H1 (cell line): ENCODE results near the gene EXD1. TPM values are rescaled to one million over a fixed set of nuclear protein-coding genes. Genes with fewer than 3 reads are reported as not detected.

Experiments used
- CTCF ChIA-PET: fragments of 300-600 bp; sonication (Branson Sonifier 250); formaldehyde crosslinking; loops from one replicate; lab custom pipeline; 2021; ENCODE audit not compliant: partially characterized antibody; lab: Charles Lee
- POLR2A ChIA-PET: fragments of 300-600 bp; sonication (Branson Sonifier 250); formaldehyde crosslinking; loops from one replicate; lab custom pipeline; 2021; ENCODE audit warnings: inconsistent platforms; ENCODE audit not compliant: partially characterized antibody; lab: Charles Lee
- DNase-seq, 2 experiments: peaks; one replicate each; pipeline versions ENCODE4 v3.0.0 to v3.0.0-alpha.2; 2010 to 2022; ENCODE audit warnings: low spot score in 2 of 2, low read depth in 1 of 2, mixed read lengths in 1 of 2
- FAIRE-seq: peaks from 2 replicates; lab custom pipeline; 2011; peaks lifted over from hg19 to GRCh38; lab: Jason Lieb, UNC
- H2AFZ ChIP-seq: 2 replicates; pipeline ENCODE4 v1.8.1; 2012; ENCODE audit warnings: low read length, inconsistent platforms
- H2AK5ac ChIP-seq: 2 replicates; pipeline ENCODE4 v1.6.1; 2013; ENCODE audit warnings: low read depth, low read length
- H2BK120ac ChIP-seq: replicated peaks from 2 replicates; pipeline ENCODE3; 2013; ENCODE audit warnings: low read depth, low read length, inconsistent platforms
- H2BK12ac ChIP-seq: 2 replicates; pipeline ENCODE4 v1.6.1; 2013; ENCODE audit warnings: low read depth, low read length
- H2BK15ac ChIP-seq: 2 replicates; pipeline ENCODE4 v1.6.1; 2013; ENCODE audit warnings: low read length
- H2BK20ac ChIP-seq: 2 replicates; pipeline ENCODE4 v1.6.1; 2013; ENCODE audit warnings: low read length
- H2BK5ac ChIP-seq: 2 replicates; pipeline ENCODE4 v1.6.1; 2013; ENCODE audit warnings: low read depth, low read length
- H3K14ac ChIP-seq: 2 replicates; pipeline ENCODE4 v1.6.1; 2013; ENCODE audit warnings: inconsistent platforms; ENCODE audit not compliant: insufficient read length
- H3K18ac ChIP-seq: 2 replicates; pipeline ENCODE4 v1.6.1; 2013; ENCODE audit warnings: low read length; ENCODE audit errors: extremely low read depth
- H3K23ac ChIP-seq: 2 replicates; pipeline ENCODE4 v1.6.1; 2013; ENCODE audit warnings: inconsistent platforms; ENCODE audit not compliant: insufficient read length
- H3K23me2 ChIP-seq: 2 replicates; pipeline ENCODE4 v1.6.1; 2013; ENCODE audit warnings: low read depth, low read length
- H3K27ac ChIP-seq: 2 replicates; pipeline ENCODE4 v1.6.1; 2011; ENCODE audit warnings: low read depth, low read length, inconsistent platforms
- H3K27me3 ChIP-seq, 4 experiments: replicated peaks in 1 of 4; 1 replicate in 1 of 4; 2 replicates in 3 of 4; pipeline versions ENCODE4 v1.6.1 to v1.8.1; 2011 to 2013; ENCODE audit warnings: low read length in 3 of 4, mild to moderate bottlenecking in 3 of 4, inconsistent platforms in 2 of 4, mixed read lengths in 2 of 4, moderate library complexity in 1 of 4; ENCODE audit not compliant: control insufficient read depth in 3 of 4, insufficient read depth in 3 of 4; ENCODE audit errors: extremely low read depth in 1 of 4
- H3K36me3 ChIP-seq, 4 experiments: 2 replicates each; pipeline versions ENCODE4 v1.6.1 to v1.8.1; 2011 to 2013; ENCODE audit warnings: mild to moderate bottlenecking in 4 of 4, low read length in 3 of 4, moderate library complexity in 2 of 4, control low read depth in 1 of 4, inconsistent platforms in 1 of 4; ENCODE audit not compliant: insufficient read depth in 4 of 4, control insufficient read depth in 2 of 4
- H3K4ac ChIP-seq: replicated peaks from 2 replicates; pipeline ENCODE3; 2013; ENCODE audit warnings: low read length, low read depth, mixed read lengths, inconsistent platforms; ENCODE audit not compliant: insufficient read length
- H3K4me1 ChIP-seq, 4 experiments: replicated peaks in 1 of 4; 1 replicate in 1 of 4; 2 replicates in 3 of 4; pipeline versions ENCODE4 v1.6.1 to v1.8.1; 2011 to 2013; ENCODE audit warnings: low read length in 3 of 4, inconsistent platforms in 2 of 4, mixed read lengths in 1 of 4; ENCODE audit not compliant: insufficient read depth in 4 of 4, control insufficient read depth in 3 of 4
- H3K4me2 ChIP-seq, 2 experiments: 2 replicates each; pipeline versions ENCODE4 v1.6.1 to v1.8.1; 2011 to 2013; ENCODE audit warnings: low read depth in 2 of 2, low read length in 2 of 2, control low read depth in 1 of 2, inconsistent platforms in 1 of 2, mild to moderate bottlenecking in 1 of 2; ENCODE audit not compliant: insufficient read depth in 1 of 2
- H3K4me3 ChIP-seq, 4 experiments: fragments of 200-600, 300-600 bp in 1 of 4; sonication (generic), shearing (Covaris generic), sonication (Bioruptor Twin) in 1 of 4; 2 replicates each; pipeline versions ENCODE4 v1.5.1 to v1.8.1; 2011 to 2016; ENCODE audit warnings: low read length in 4 of 4, low read depth in 3 of 4, control low read depth in 2 of 4, inconsistent platforms in 2 of 4, mild to moderate bottlenecking in 2 of 4, mixed read lengths in 1 of 4, moderate library complexity in 1 of 4; ENCODE audit not compliant: insufficient read depth in 2 of 4; ENCODE audit errors: extremely low read depth in 1 of 4
- H3K56ac ChIP-seq: replicated peaks from 2 replicates; pipeline ENCODE3; 2013; ENCODE audit warnings: low read depth, mild to moderate bottlenecking, mixed read lengths, low read length, inconsistent platforms; ENCODE audit not compliant: insufficient read length
- H3K79me1 ChIP-seq: 2 replicates; pipeline ENCODE4 v1.6.1; 2013; ENCODE audit warnings: low read depth, low read length, control low read depth
- H3K79me2 ChIP-seq, 2 experiments: 2 replicates each; pipeline versions ENCODE4 v1.6.1 to v1.8.1; 2012 to 2013; ENCODE audit warnings: low read length in 2 of 2, mild to moderate bottlenecking in 2 of 2, inconsistent platforms in 1 of 2; ENCODE audit not compliant: insufficient read depth in 2 of 2, control insufficient read depth in 1 of 2
- H3K9ac ChIP-seq, 4 experiments: replicated peaks in 1 of 4; 1 replicate in 1 of 4; 2 replicates in 3 of 4; pipeline versions ENCODE4 v1.6.1 to v1.8.1; 2011 to 2013; ENCODE audit warnings: low read depth in 3 of 4, low read length in 3 of 4, control low read depth in 2 of 4, mild to moderate bottlenecking in 2 of 4, moderate library complexity in 2 of 4, inconsistent platforms in 1 of 4; ENCODE audit errors: extremely low read depth in 1 of 4
- H3K9me3 ChIP-seq, 2 experiments: 2 replicates each; pipeline versions ENCODE4 v1.6.1 to v1.8.1; 2012 to 2013; ENCODE audit warnings: mild to moderate bottlenecking in 2 of 2, moderate library complexity in 2 of 2, control low read depth in 1 of 2, inconsistent platforms in 1 of 2, low read depth in 1 of 2, low read length in 1 of 2, mixed read lengths in 1 of 2; ENCODE audit not compliant: insufficient read depth in 2 of 2
- H4K20me1 ChIP-seq, 2 experiments: replicated peaks in 1 of 2; 2 replicates each; pipeline versions ENCODE3 to v1.8.1; 2011 to 2013; ENCODE audit warnings: inconsistent platforms in 2 of 2, low read length in 2 of 2, mild to moderate bottlenecking in 1 of 2; ENCODE audit not compliant: insufficient read depth in 2 of 2, control insufficient read depth in 1 of 2
- H4K5ac ChIP-seq: 2 replicates; pipeline ENCODE4 v1.6.1; 2013; ENCODE audit warnings: low read length, low read depth, mixed read lengths, inconsistent platforms; ENCODE audit not compliant: insufficient read length
- H4K8ac ChIP-seq: 2 replicates; pipeline ENCODE4 v1.8.0; 2013; ENCODE audit warnings: mild to moderate bottlenecking, moderate library complexity, low read length, inconsistent platforms; ENCODE audit not compliant: insufficient read depth; ENCODE audit errors: extremely low read depth
- H4K91ac ChIP-seq: replicated peaks from 2 replicates; pipeline ENCODE3; 2013; ENCODE audit warnings: low read length, mixed read lengths, inconsistent platforms; ENCODE audit not compliant: insufficient read length
- BRCA1 ChIP-seq: IDR thresholded peaks from 2 replicates; pipeline ENCODE4 v1.6.1; 2012; ENCODE audit warnings: low read depth, low read length, improper control_type of control experiment
- CEBPB ChIP-seq: IDR thresholded peaks from 2 replicates; pipeline ENCODE4 v1.6.1; 2012; ENCODE audit warnings: low read depth, low read length
- FOSL1 ChIP-seq: IDR thresholded peaks from 2 replicates; pipeline ENCODE4 v1.6.1; 2011; ENCODE audit warnings: mild to moderate bottlenecking, low read depth, low read length, moderate library complexity; ENCODE audit not compliant: insufficient read depth
- JUN ChIP-seq: IDR thresholded peaks from 2 replicates; pipeline ENCODE4 v1.6.1; 2011; ENCODE audit warnings: low read depth, mild to moderate bottlenecking, improper control_type of control experiment, low read length
- SRF ChIP-seq: IDR thresholded peaks from 2 replicates; pipeline ENCODE4 v1.6.1; 2011; ENCODE audit warnings: mild to moderate bottlenecking, low read depth, low read length, moderate library complexity
- WGBS, 2 experiments: shearing (Covaris generic) in 1 of 2; methylation state at CpG; one replicate each; pipeline versions ENCODE4 v1.1.6 to v1.1.7; 2013 to 2015; ENCODE audit warnings: low lambda C conversion rate in 2 of 2, mixed read lengths in 2 of 2, inconsistent platforms in 1 of 2, low coverage in 1 of 2, missing lambda C conversion rate in 1 of 2; ENCODE audit not compliant: insufficient replicate concordance in 2 of 2, insufficient coverage in 1 of 2, insufficient read length in 1 of 2; ENCODE audit errors: extremely low coverage in 1 of 2, missing lambda C conversion rate in 1 of 2; 5-methylcytosine and 5-hydroxymethylcytosine counted together
- polyA plus RNA-seq, 7 experiments: library from polyadenylated mRNA; depleted of rRNA in 3 of 7; stranded (reverse) in 5 of 7; unstranded in 2 of 7; fragments of >200 nt in 5 of 7; fragments of 200-250 nt in 2 of 7; gene quantifications; 1 replicate in 5 of 7; 2 replicates in 1 of 7; 4 replicates in 1 of 7; pipeline versions ENCODE4 v1.2.1 to v1.2.3, GENCODE V29; 2011 to 2013; ENCODE audit warnings: missing spikeins in 2 of 7, mixed read lengths in 2 of 7
- total RNA-seq: library from RNA; stranded (reverse); fragmentation: NEBNext Ultra II Directional; extraction: Animal tissue kit (Norgen Biotek cat#: 25700); gene quantifications from 2 replicates; pipeline ENCODE4 v1.2.1, GENCODE V29; 2021
- TF ChIP-seq, protein P1 (sequence below): IDR thresholded peaks from 2 replicates; pipeline ENCODE4 v1.6.1; 2011; ENCODE audit warnings: low read length, improper control_type of control experiment

The EXD1 gene
- total and polyA plus RNA-seq, 2 of the 8 experiments (the other 6 are each of a cell fraction or from before 2014, with no cell fraction given) = 0.06 to 0.54 TPM

DNA sequence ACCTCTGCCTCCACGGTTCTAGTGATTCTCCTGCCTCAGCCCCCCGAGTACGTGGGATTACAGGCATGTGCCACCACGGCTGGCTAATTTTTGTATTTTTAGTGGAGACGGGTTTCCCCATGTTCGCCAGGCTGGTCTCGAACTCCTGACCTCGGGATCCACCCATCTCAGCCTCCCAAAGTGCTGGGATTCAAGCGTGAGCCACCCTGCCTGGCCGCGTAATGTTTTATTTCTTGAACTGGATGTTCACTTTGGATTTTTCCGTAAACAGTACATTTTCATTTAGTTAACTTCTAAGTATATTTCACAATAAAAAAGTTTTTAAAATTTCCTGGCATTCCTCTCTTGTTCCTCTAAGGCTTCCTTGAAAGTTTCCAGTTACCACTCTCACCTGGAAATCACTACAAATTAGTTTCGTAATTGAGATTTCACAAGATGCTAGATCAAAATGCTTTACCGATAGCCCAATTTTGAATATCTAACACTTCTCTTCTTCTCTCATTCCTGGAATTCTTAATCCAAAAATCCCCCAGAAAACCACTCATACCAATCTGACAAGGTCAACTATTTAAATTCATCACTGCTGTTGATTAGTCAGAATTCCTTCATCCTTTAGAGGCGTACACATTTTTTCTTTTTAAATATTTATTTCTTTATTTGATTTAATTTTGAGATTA lies 69.8 kb downstream of the EXD1 start:
- Histone ChIP-seq H4K20me1 (no peaks in the 10 kb centered on the region), H3K79me1 (no peaks in the 10 kb centered on the region), H4K91ac (no peak overlapping the region), H2BK15ac (no peak overlapping the region), H3K56ac (no peak overlapping the region), H3K4ac (no peak overlapping the region), H3K4me3 (no peak overlapping the region), H3K36me3 (no peaks in the 10 kb centered on the region), H3K4me1 (no peaks in the 10 kb centered on the region), H3K23me2 (no peaks in the 10 kb centered on the region), H2AFZ (no peak overlapping the region), H3K79me2 (no peaks in the 10 kb centered on the region), H3K9me3 (no peaks in the 10 kb centered on the region), H2BK5ac (no peak overlapping the region), H3K4me2 (no peak overlapping the region), H4K5ac (no peak overlapping the region), H3K18ac (no peak overlapping the region), H2BK120ac (no peak overlapping the region), H3K23ac (no peak overlapping the region), H3K14ac (no peak overlapping the region), H3K27me3 (no peaks in the 10 kb centered on the region), H2AK5ac (no peak overlapping the region), H3K9ac (no peak overlapping the region), H2BK12ac (no peak overlapping the region), H2BK20ac (no peak overlapping the region), H4K8ac (no peak overlapping the region; the same call in 1 of the 2 replicates), H3K27ac (no peak overlapping the region)
- DNase-seq (no peak), FAIRE-seq (no peak)
- TF ChIP-seq FOSL1 (no peak), JUN (no peak), CEBPB (no peak), BRCA1 (no peak), SRF (no peak)
- TF ChIP-seq, protein P1, sequence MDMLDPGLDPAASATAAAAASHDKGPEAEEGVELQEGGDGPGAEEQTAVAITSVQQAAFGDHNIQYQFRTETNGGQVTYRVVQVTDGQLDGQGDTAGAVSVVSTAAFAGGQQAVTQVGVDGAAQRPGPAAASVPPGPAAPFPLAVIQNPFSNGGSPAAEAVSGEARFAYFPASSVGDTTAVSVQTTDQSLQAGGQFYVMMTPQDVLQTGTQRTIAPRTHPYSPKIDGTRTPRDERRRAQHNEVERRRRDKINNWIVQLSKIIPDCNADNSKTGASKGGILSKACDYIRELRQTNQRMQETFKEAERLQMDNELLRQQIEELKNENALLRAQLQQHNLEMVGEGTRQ = no peak
- POLR2A ChIA-PET = no interaction called here
- WGBS, 2 experiments = 91% methylated on average over 15 of the region's 15 CpGs; no CpG with 5 or more reads in 1 of the 2 experiments
- CTCF ChIA-PET = no interaction called here
